H1 (cell line): ENCODE data around the gene GRIPAP1. TPM values are rescaled to one million over a fixed set of nuclear protein-coding genes. Genes with fewer than 3 reads are reported as not detected.

Experiments
- BRCA1 ChIP-seq: IDR thresholded peaks from 2 replicates; pipeline ENCODE4 v1.6.1; 2012; ENCODE audit warnings: low read depth, low read length, improper control_type of control experiment
- CTBP2 ChIP-seq: IDR thresholded peaks from 2 replicates; pipeline ENCODE4 v1.7.0; 2011; ENCODE audit warnings: borderline replicate concordance, mild to moderate bottlenecking, moderate library complexity, mixed read lengths, low read length; ENCODE audit not compliant: insufficient read depth, insufficient read length
- GABPA ChIP-seq: IDR thresholded peaks from 2 replicates; pipeline ENCODE4 v1.6.1; 2011; ENCODE audit warnings: mild to moderate bottlenecking, low read length, moderate library complexity, borderline replicate concordance; ENCODE audit not compliant: insufficient read depth
- HDAC2 ChIP-seq, 2 experiments: fragments of 300-600 bp in 1 of 2; sonication (generic) in 1 of 2; IDR thresholded peaks; 2 replicates each; pipeline ENCODE4 v1.6.1; 2011 to 2012; ENCODE audit warnings: low read depth in 2 of 2, low read length in 2 of 2, mild to moderate bottlenecking in 2 of 2, moderate library complexity in 2 of 2, borderline replicate concordance in 1 of 2, inconsistent platforms in 1 of 2
- JUND ChIP-seq: IDR thresholded peaks from 2 replicates; pipeline ENCODE4 v1.6.1; 2011; ENCODE audit warnings: mild to moderate bottlenecking, improper control_type of control experiment, low read length
- POLR2AphosphoS5 ChIP-seq: IDR thresholded peaks from 2 replicates; pipeline ENCODE4 v1.6.1; 2011; ENCODE audit warnings: low read depth, low read length
- POU5F1 ChIP-seq: IDR thresholded peaks from 2 replicates; pipeline ENCODE4 v1.6.1; 2011; ENCODE audit warnings: low read depth, mild to moderate bottlenecking, low read length, moderate library complexity
- RAD21 ChIP-seq, 2 experiments: IDR thresholded peaks in 1 of 2; conservative IDR thresholded peaks in 1 of 2; 2 replicates each; pipeline ENCODE4 v1.6.1; 2011; ENCODE audit warnings: low read depth in 2 of 2, low read length in 2 of 2, improper control_type of control experiment in 1 of 2, inconsistent platforms in 1 of 2, mild to moderate bottlenecking in 1 of 2, moderate library complexity in 1 of 2
- RFX5 ChIP-seq: IDR thresholded peaks from 2 replicates; pipeline ENCODE4 v1.6.1; 2011; ENCODE audit warnings: low read depth, low read length, improper control_type of control experiment, borderline replicate concordance
- polyA plus RNA-seq, 7 experiments: library from polyadenylated mRNA; depleted of rRNA in 3 of 7; stranded (reverse) in 5 of 7; unstranded in 2 of 7; fragments of >200 nt in 5 of 7; fragments of 200-250 nt in 2 of 7; gene quantifications; 1 replicate in 5 of 7; 2 replicates in 1 of 7; 4 replicates in 1 of 7; pipeline versions ENCODE4 v1.2.1 to v1.2.3, GENCODE V29; 2011 to 2013; ENCODE audit warnings: missing spikeins in 2 of 7, mixed read lengths in 2 of 7
- total RNA-seq: library from RNA; stranded (reverse); fragmentation: NEBNext Ultra II Directional; extraction: Animal tissue kit (Norgen Biotek cat#: 25700); gene quantifications from 2 replicates; pipeline ENCODE4 v1.2.1, GENCODE V29; 2021
- TF ChIP-seq, protein P1 (sequence below): IDR thresholded peaks from 2 replicates; pipeline ENCODE4 v1.6.1; 2012; ENCODE audit warnings: low read length, inconsistent platforms
- TF ChIP-seq, protein P2 (sequence below), 3 experiments: IDR thresholded peaks; 1 replicate in 2 of 3; 2 replicates in 1 of 3; pipeline versions ENCODE4 v1.5.1 to v1.6.1; 2011; ENCODE audit warnings: low read length in 3 of 3, mild to moderate bottlenecking in 3 of 3, inconsistent platforms in 2 of 3, low read depth in 1 of 3, moderate library complexity in 1 of 3; ENCODE audit not compliant: insufficient read depth in 1 of 3; ENCODE audit errors: control extremely low read depth in 1 of 3

The GRIPAP1 gene
- total and polyA plus RNA-seq, 2 of the 8 experiments (the other 6 are each of a cell fraction or from before 2014, with no cell fraction given): 21.6 to 55.9 TPM

DNA sequence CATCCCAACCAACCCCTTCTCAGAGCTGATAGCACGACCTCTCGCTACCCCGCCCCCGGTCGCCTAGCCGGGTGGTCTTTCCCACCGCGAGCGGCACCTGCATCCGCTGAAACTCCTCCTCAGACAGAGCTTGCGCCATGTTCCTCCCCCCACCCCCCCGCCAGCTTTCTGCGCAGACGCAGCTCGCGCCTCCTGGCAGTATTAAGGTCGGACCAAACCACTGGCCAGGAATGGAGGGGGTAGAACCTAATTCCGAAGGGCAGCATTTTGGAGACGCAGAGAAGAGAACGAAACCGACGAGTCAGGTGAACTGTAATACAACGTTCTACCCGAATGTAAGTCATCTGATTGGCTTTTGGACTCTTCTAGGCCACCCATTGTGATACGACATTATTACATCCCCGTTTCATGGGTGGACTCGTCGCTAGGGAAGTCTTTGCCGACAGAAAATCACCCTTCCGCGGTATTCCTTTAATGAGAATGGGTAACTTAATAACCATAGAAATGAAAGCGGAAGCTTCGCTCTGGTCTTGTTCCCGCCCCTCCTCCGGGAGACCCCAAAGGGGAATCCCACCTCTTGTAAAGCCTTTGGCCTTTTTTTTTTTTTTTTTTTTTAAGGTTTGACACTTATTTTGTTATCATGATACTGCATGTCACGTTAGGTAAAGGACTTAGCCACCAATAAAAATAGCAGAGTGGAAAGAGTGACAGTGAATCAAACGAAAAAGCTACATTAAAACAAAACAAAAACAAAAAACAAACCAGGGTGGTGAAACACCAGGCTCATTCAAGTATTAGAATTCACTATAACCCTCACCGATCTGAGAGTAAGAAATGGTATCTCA is at the start of gene GRIPAP1 (continued):
- no peak for TF ChIP-seq POU5F1
- TF ChIP-seq CTBP2: no peak
- TF ChIP-seq, protein P1, sequence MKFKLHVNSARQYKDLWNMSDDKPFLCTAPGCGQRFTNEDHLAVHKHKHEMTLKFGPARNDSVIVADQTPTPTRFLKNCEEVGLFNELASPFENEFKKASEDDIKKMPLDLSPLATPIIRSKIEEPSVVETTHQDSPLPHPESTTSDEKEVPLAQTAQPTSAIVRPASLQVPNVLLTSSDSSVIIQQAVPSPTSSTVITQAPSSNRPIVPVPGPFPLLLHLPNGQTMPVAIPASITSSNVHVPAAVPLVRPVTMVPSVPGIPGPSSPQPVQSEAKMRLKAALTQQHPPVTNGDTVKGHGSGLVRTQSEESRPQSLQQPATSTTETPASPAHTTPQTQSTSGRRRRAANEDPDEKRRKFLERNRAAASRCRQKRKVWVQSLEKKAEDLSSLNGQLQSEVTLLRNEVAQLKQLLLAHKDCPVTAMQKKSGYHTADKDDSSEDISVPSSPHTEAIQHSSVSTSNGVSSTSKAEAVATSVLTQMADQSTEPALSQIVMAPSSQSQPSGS: no peak
- no peak for TF ChIP-seq RFX5
- no peak for TF ChIP-seq GABPA
- TF ChIP-seq BRCA1: no peak
- TF ChIP-seq RAD21 (IDR thresholded peaks at IDR 0.05 in 1 of 2, conservative IDR thresholded peaks at IDR 0.05 in 1 of 2; ENCODE audit: low read depth in 2 of 2, low read length in 2 of 2): no peak
- TF ChIP-seq JUND: peak; percentile 89
- peak; percentile 69; the same call in 1 of the 2 replicates for TF ChIP-seq POLR2AphosphoS5
- TF ChIP-seq, protein P2, sequence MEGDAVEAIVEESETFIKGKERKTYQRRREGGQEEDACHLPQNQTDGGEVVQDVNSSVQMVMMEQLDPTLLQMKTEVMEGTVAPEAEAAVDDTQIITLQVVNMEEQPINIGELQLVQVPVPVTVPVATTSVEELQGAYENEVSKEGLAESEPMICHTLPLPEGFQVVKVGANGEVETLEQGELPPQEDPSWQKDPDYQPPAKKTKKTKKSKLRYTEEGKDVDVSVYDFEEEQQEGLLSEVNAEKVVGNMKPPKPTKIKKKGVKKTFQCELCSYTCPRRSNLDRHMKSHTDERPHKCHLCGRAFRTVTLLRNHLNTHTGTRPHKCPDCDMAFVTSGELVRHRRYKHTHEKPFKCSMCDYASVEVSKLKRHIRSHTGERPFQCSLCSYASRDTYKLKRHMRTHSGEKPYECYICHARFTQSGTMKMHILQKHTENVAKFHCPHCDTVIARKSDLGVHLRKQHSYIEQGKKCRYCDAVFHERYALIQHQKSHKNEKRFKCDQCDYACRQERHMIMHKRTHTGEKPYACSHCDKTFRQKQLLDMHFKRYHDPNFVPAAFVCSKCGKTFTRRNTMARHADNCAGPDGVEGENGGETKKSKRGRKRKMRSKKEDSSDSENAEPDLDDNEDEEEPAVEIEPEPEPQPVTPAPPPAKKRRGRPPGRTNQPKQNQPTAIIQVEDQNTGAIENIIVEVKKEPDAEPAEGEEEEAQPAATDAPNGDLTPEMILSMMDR (IDR thresholded peaks at IDR 0.05; ENCODE audit: control extremely low read depth in 1 of 3, insufficient read depth in 1 of 3, low read depth in 1 of 3, low read length in 3 of 3): no peak
- no peak for TF ChIP-seq HDAC2 (IDR thresholded peaks at IDR 0.05; ENCODE audit: borderline replicate concordance in 1 of 2, low read depth in 2 of 2, low read length in 2 of 2)
